CD14-positive monocyte (primary cell): ENCODE results near the gene UVRAG. TPM values are rescaled to one million over a fixed set of nuclear protein-coding genes. Genes with fewer than 3 reads are reported as not detected.
"Not testable (repeated sequence)": the region's sequence is repeated elsewhere in the genome, so short reads cannot be mapped to it uniquely, and the experiment has no call there.

ENCODE experiments used
- DNase-seq, 3 donors: peaks; one replicate each; pipeline ENCODE4 v3.0.0-alpha.2; 2011 to 2022
- H2AFZ ChIP-seq: 2 replicates; pipeline ENCODE4 v1.6.0; 2012; ENCODE audit warnings: mild to moderate bottlenecking, low read depth, low read length, inconsistent platforms; ENCODE audit not compliant: insufficient read depth, poor library complexity, severe bottlenecking
- H3K27ac ChIP-seq, 2 donors: 1 replicate in 1 of 2; 2 replicates in 1 of 2; pipeline ENCODE4 v1.5.1; 2012 to 2013; ENCODE audit warnings: low read length in 2 of 2, control low read depth in 1 of 2, inconsistent platforms in 1 of 2, low read depth in 1 of 2, mild to moderate bottlenecking in 1 of 2
- H3K27me3 ChIP-seq, 2 donors: one replicate each; pipeline versions ENCODE4 v1.6.0 to v1.6.1; 2011 to 2013; ENCODE audit warnings: low read length in 2 of 2; ENCODE audit not compliant: control insufficient read depth in 2 of 2, insufficient read depth in 2 of 2
- H3K36me3 ChIP-seq, 2 donors: replicated peaks in 1 of 2; 1 replicate in 1 of 2; 2 replicates in 1 of 2; pipeline versions ENCODE4 v1.5.1 to v1.6.1; 2012 to 2013; ENCODE audit warnings: low read length in 2 of 2, control low read depth in 1 of 2, inconsistent platforms in 1 of 2, mild to moderate bottlenecking in 1 of 2; ENCODE audit not compliant: insufficient read depth in 2 of 2, control insufficient read depth in 1 of 2
- H3K4me1 ChIP-seq, 2 donors: 1 replicate in 1 of 2; 2 replicates in 1 of 2; pipeline versions ENCODE4 v1.5.1 to v1.6.1; 2012 to 2013; ENCODE audit warnings: low read length in 2 of 2, control low read depth in 1 of 2, inconsistent platforms in 1 of 2, mild to moderate bottlenecking in 1 of 2, moderate library complexity in 1 of 2; ENCODE audit not compliant: insufficient read depth in 2 of 2, control insufficient read depth in 1 of 2
- H3K4me2 ChIP-seq: replicated peaks from 2 replicates; pipeline ENCODE3; 2012; ENCODE audit warnings: low read length, moderate library complexity, mild to moderate bottlenecking; ENCODE audit not compliant: poor library complexity, severe bottlenecking; ENCODE audit errors: extremely low read depth
- H3K4me3 ChIP-seq, 3 experiments: fragments of 200-600 bp in 1 of 3; sonication (generic) in 1 of 3; replicated peaks in 1 of 3; 1 replicate in 2 of 3; 2 replicates in 1 of 3; pipeline ENCODE4 v1.5.1; 2011 to 2013; ENCODE audit warnings: low read length in 3 of 3, mild to moderate bottlenecking in 3 of 3, control low read depth in 2 of 3, low read depth in 2 of 3, inconsistent platforms in 1 of 3, moderate library complexity in 1 of 3
- H3K79me2 ChIP-seq: 2 replicates; pipeline ENCODE4 v1.6.0; 2012; ENCODE audit warnings: mild to moderate bottlenecking, control low read depth, inconsistent platforms, low read length, moderate library complexity; ENCODE audit not compliant: insufficient read depth
- H3K9ac ChIP-seq: 2 replicates; pipeline ENCODE4 v1.6.0; 2017; ENCODE audit warnings: low read length, mild to moderate bottlenecking; ENCODE audit not compliant: insufficient read depth, poor library complexity, severe bottlenecking
- H3K9me3 ChIP-seq, 2 donors: replicated peaks in 1 of 2; 1 replicate in 1 of 2; 2 replicates in 1 of 2; pipeline versions ENCODE4 v1.5.1 to v1.6.1; 2012 to 2013; ENCODE audit warnings: low read length in 2 of 2, control low read depth in 1 of 2; ENCODE audit not compliant: control insufficient read depth in 1 of 2, insufficient read depth in 1 of 2
- H4K20me1 ChIP-seq: 2 replicates; pipeline ENCODE4 v1.6.0; 2012; ENCODE audit warnings: mild to moderate bottlenecking, low read length, control low read depth, moderate library complexity; ENCODE audit not compliant: insufficient read depth
- H3K27ac Mint-ChIP-seq, 7 donors: one replicate each; pipeline ENCODE4 v1.8.0; 2020; ENCODE audit warnings: mild to moderate bottlenecking in 7 of 7, mixed read lengths in 7 of 7, moderate library complexity in 6 of 7, inconsistent platforms in 2 of 7
- H3K27me3 Mint-ChIP-seq, 3 donors: one replicate each; pipeline ENCODE4 v1.8.0; 2021 to 2022; ENCODE audit warnings: low read depth in 3 of 3, mild to moderate bottlenecking in 3 of 3, mixed read lengths in 3 of 3, moderate library complexity in 3 of 3, inconsistent platforms in 1 of 3
- H3K36me3 Mint-ChIP-seq, 2 donors: one replicate each; pipeline ENCODE4 v1.8.0; 2020; ENCODE audit warnings: mixed read lengths in 2 of 2, inconsistent platforms in 1 of 2, mild to moderate bottlenecking in 1 of 2
- H3K4me1 Mint-ChIP-seq: one replicate; pipeline ENCODE4 v1.8.0; 2020; ENCODE audit warnings: mild to moderate bottlenecking, mixed read lengths
- H3K4me3 Mint-ChIP-seq, 2 donors: one replicate each; pipeline ENCODE4 v1.8.0; 2020; ENCODE audit warnings: mild to moderate bottlenecking in 2 of 2, mixed read lengths in 2 of 2, moderate library complexity in 1 of 2
- H3K9me3 Mint-ChIP-seq, 7 donors: one replicate each; pipeline ENCODE4 v1.8.0; 2020 to 2022; ENCODE audit warnings: mixed read lengths in 7 of 7, mild to moderate bottlenecking in 6 of 7, moderate library complexity in 6 of 7, inconsistent platforms in 2 of 7
- CTCF ChIP-seq: fragments of 200-600 bp; IDR thresholded peaks from one replicate; pipeline ENCODE4 v1.8.0; 2022; ENCODE audit warnings: antibody characterized with exemption, mild to moderate bottlenecking
- WGBS: methylation state at CpG from one replicate; pipeline ENCODE4 v1.1.5; 2013; ENCODE audit warnings: missing lambda C conversion rate; ENCODE audit not compliant: insufficient coverage; 5-methylcytosine and 5-hydroxymethylcytosine counted together
- intact Hi-C, 2 donors: fragments of 100-400 bp; cut with micrococcal nuclease; formaldehyde crosslinking; loops; one replicate each; pipeline versions ENCODE4 v1.15.0 to v1.15.1; 2023
- polyA plus RNA-seq, 3 donors: library from polyadenylated mRNA; depleted of rRNA in 1 of 3; unstranded in 2 of 3; stranded (reverse) in 1 of 3; fragments of 300-500 nt in 2 of 3; fragments of >200 nt in 1 of 3; fragmentation: Illumina TruSeq in 2 of 3; gene quantifications; 1 replicate in 2 of 3; 2 replicates in 1 of 3; pipeline ENCODE4 v1.2.3, GENCODE V29; 2012 to 2021

Gene UVRAG
- polyA plus RNA-seq, 3 donors = 13.7 to 20.5 (median 20.0) TPM

GRCh38 chr11:76076749-76077148 lies 261.7 kb downstream of the UVRAG start:
- WGBS = no CpG with 5 or more reads among the region's 1 CpG
- Mint-ChIP-seq H3K36me3 (peaks cover 14 to 27% of the 10 kb centered on the region in 2 donors), H3K27ac (no peak overlapping the region), H3K9me3 (peaks cover 0 to 6% (median 4%) of the 10 kb centered on the region in 7 donors), H3K27me3 (no peaks in the 10 kb centered on the region), H3K4me1 (peaks cover 32% of the 10 kb centered on the region), H3K4me3 (no peak overlapping the region)
- Histone ChIP-seq H3K36me3 (no peaks in the 10 kb centered on the region), H3K4me1 (peaks cover 12 to 20% of the 10 kb centered on the region in 2 donors), H3K4me3 (no peak overlapping the region), H3K27ac (no peak overlapping the region), H3K9ac (no peak overlapping the region), H3K79me2 (peaks cover 5% of the 10 kb centered on the region), H2AFZ (no peak overlapping the region), H4K20me1 (no peaks in the 10 kb centered on the region), H3K27me3 (no peaks in the 10 kb centered on the region), H3K4me2 (no peak overlapping the region), H3K9me3 (no peaks in the 10 kb centered on the region)
- no peak for TF ChIP-seq CTCF
- intact Hi-C loops = no loop called here
- no peak for DNase-seq

- H3K4me3 Mint-ChIP-seq = no peak overlapping the region
- Histone ChIP-seq H3K27me3 (no peaks in the 10 kb centered on the region), H3K9me3 (no peaks in the 10 kb centered on the region), H4K20me1 (no peaks in the 10 kb centered on the region), H3K9ac (no peak overlapping the region), H3K36me3 (peaks cover 0 to 3% of the 10 kb centered on the region in 2 donors), H2AFZ (no peak overlapping the region), H3K27ac (peak overlapping the region in 1 of 2 donors; percentile 61), H3K4me3 (peak overlapping the region in 1 of 3 experiments; percentile 31), H3K79me2 (peaks cover 5% of the 10 kb centered on the region), H3K4me1 (peaks cover 12 to 20% of the 10 kb centered on the region in 2 donors), H3K4me2 (peak overlapping the region; percentile 31)
- intact Hi-C loops = no loop called here
- no peak for TF ChIP-seq CTCF
- peak overlapping the region in 1 of 7 donors; percentile 37 for H3K27ac Mint-ChIP-seq
- no CpG with 5 or more reads among the region's 1 CpG for WGBS
- no peaks in the 10 kb centered on the region for H3K27me3 Mint-ChIP-seq
- H3K36me3 Mint-ChIP-seq = peaks cover 9 to 25% of the 10 kb centered on the region in 2 donors
- peaks cover 30% of the 10 kb centered on the region for H3K4me1 Mint-ChIP-seq
- DNase-seq = peak; percentile 9 to 42 (median 22)
- H3K9me3 Mint-ChIP-seq = peaks cover 0 to 6% (median 4%) of the 10 kb centered on the region in 7 donors
Measured at GRCh38 chr11:76077575-76078150, 262.7 kb downstream of the UVRAG start.

- H3K27me3 ChIP-seq, H4K20me1 ChIP-seq, H3K36me3 ChIP-seq, H3K9me3 Mint-ChIP-seq, H3K4me3 ChIP-seq, H3K27me3 Mint-ChIP-seq, H3K4me3 Mint-ChIP-seq, intact Hi-C loops, H3K9me3 ChIP-seq, H3K27ac Mint-ChIP-seq, H3K27ac ChIP-seq, H3K4me2 ChIP-seq, H3K79me2 ChIP-seq, H2AFZ ChIP-seq, H3K9ac ChIP-seq, DNase-seq: not testable (repeated sequence)
- H3K4me1 ChIP-seq = peaks cover 8 to 10% of the 10 kb centered on the region in 2 donors
- H3K4me1 Mint-ChIP-seq = peaks cover 15% of the 10 kb centered on the region
- WGBS = no CpG with 5 or more reads among the region's 5 CpGs
- H3K36me3 Mint-ChIP-seq = peaks cover 9 to 20% of the 10 kb centered on the region in 2 donors
Measured at GRCh38 chr11:76081084-76081483, 266.1 kb downstream of the UVRAG start.
